Loucy (cell line): ENCODE results near the gene ATOH7.

Experiments used
- H2AFZ ChIP-seq: fragments of 200-600 bp; sonication (generic); 2 replicates; pipeline ENCODE4 v1.6.0; 2016; ENCODE audit warnings: antibody characterized with exemption, mild to moderate bottlenecking, low read length, moderate library complexity
- H3F3A ChIP-seq: fragments of 200-600 bp; 2 replicates; pipeline ENCODE4 v1.6.0; 2016; ENCODE audit warnings: antibody characterized with exemption, low read depth, mild to moderate bottlenecking
- H3K27me3 ChIP-seq: fragments of 200-600 bp; sonication (generic); 2 replicates; pipeline ENCODE4 v1.6.1; 2014; ENCODE audit warnings: low read length, mild to moderate bottlenecking; ENCODE audit not compliant: insufficient read depth, poor library complexity, severe bottlenecking
- H3K36me3 ChIP-seq: fragments of 200-600 bp; sonication (generic); 2 replicates; pipeline ENCODE4 v1.6.1; 2016; ENCODE audit warnings: low read length; ENCODE audit not compliant: insufficient read depth
- H3K4me1 ChIP-seq: fragments of 200-600 bp; sonication (generic); 2 replicates; pipeline ENCODE4 v1.5.1; 2014; ENCODE audit warnings: low read length, mild to moderate bottlenecking; ENCODE audit not compliant: insufficient read depth, poor library complexity, severe bottlenecking
- H3K4me2 ChIP-seq: fragments of 200-600 bp; sonication (generic); 2 replicates; pipeline ENCODE4 v1.6.0; 2014; ENCODE audit warnings: antibody characterized with exemption, low read length, low read depth, mild to moderate bottlenecking; ENCODE audit not compliant: poor library complexity, severe bottlenecking
- H3K4me3 ChIP-seq: fragments of 200-600 bp; sonication (generic); 2 replicates; pipeline ENCODE4 v1.5.1; 2014; ENCODE audit warnings: low read length, mild to moderate bottlenecking, mixed read lengths; ENCODE audit not compliant: poor library complexity, severe bottlenecking
- H3K79me2 ChIP-seq: fragments of 200-600 bp; sonication (generic); 2 replicates; pipeline ENCODE4 v1.6.1; 2014; ENCODE audit warnings: low read length; ENCODE audit not compliant: insufficient read depth
- H3K9ac ChIP-seq: fragments of 200-600 bp; sonication (generic); 2 replicates; pipeline ENCODE4 v1.6.0; 2014; ENCODE audit warnings: mild to moderate bottlenecking, low read depth, low read length, moderate library complexity; ENCODE audit not compliant: poor library complexity, severe bottlenecking
- H3K9me2 ChIP-seq: fragments of 200-600 bp; sonication (generic); replicated peaks from 2 replicates; pipeline ENCODE4 v1.6.1; 2016; ENCODE audit warnings: low read depth, low read length, mixed read lengths
- H3K9me3 ChIP-seq: fragments of 200-600 bp; sonication (generic); 2 replicates; pipeline ENCODE4 v1.6.1; 2014; ENCODE audit warnings: mild to moderate bottlenecking, antibody characterized with exemption, low read length, low read depth; ENCODE audit not compliant: insufficient read depth
- H4K20me1 ChIP-seq: fragments of 200-600 bp; sonication (generic); 2 replicates; pipeline ENCODE4 v1.6.0; 2014; ENCODE audit warnings: antibody characterized with exemption, low read length, mild to moderate bottlenecking; ENCODE audit not compliant: insufficient read depth, poor library complexity, severe bottlenecking
- CTCF ChIP-seq: fragments of 200-600 bp; sonication (generic); conservative IDR thresholded peaks from 2 replicates; pipeline ENCODE4 v1.5.1; 2014; ENCODE audit warnings: mild to moderate bottlenecking, antibody characterized with exemption, low read length
- EZH2phosphoT487 ChIP-seq: fragments of 200-600 bp; IDR thresholded peaks from 2 replicates; pipeline ENCODE4 v1.6.1; 2018; ENCODE audit warnings: antibody characterized with exemption, mild to moderate bottlenecking, moderate library complexity, borderline replicate concordance

ATOH7 gene

GRCh38 chr10:68239596-68240150, 7.8 kb upstream of the ATOH7 start:
- no peaks in the 10 kb centered on the region for H3K79me2 ChIP-seq
- H4K20me1 ChIP-seq = no peaks in the 10 kb centered on the region
- no peaks in the 10 kb centered on the region for H3F3A ChIP-seq
- no peak overlapping the region for H3K4me3 ChIP-seq
- H3K27me3 ChIP-seq = no peaks in the 10 kb centered on the region
- H3K9ac ChIP-seq = no peak overlapping the region
- H2AFZ ChIP-seq = 0 out of 2 replicates have a peak overlapping the region, but pooled peaks have one; percentile 58
- TF ChIP-seq CTCF = no peak
- TF ChIP-seq EZH2phosphoT487 = no peak
- H3K9me2 ChIP-seq = no peaks in the 10 kb centered on the region
- H3K4me2 ChIP-seq = no peak overlapping the region
- H3K9me3 ChIP-seq = no peaks in the 10 kb centered on the region
- H3K4me1 ChIP-seq = no peaks in the 10 kb centered on the region
- H3K36me3 ChIP-seq = no peaks in the 10 kb centered on the region

- Histone ChIP-seq H3K79me2 (no peaks in the 10 kb centered on the region), H3K4me1 (no peaks in the 10 kb centered on the region), H3K27me3 (no peaks in the 10 kb centered on the region), H3F3A (no peaks in the 10 kb centered on the region), H3K9me2 (no peaks in the 10 kb centered on the region), H3K4me3 (no peak overlapping the region), H3K4me2 (no peak overlapping the region), H2AFZ (no peak overlapping the region), H3K9me3 (no peaks in the 10 kb centered on the region), H3K9ac (no peak overlapping the region), H3K36me3 (no peaks in the 10 kb centered on the region), H4K20me1 (no peaks in the 10 kb centered on the region)
- TF ChIP-seq EZH2phosphoT487 = no peak
- no peak for TF ChIP-seq CTCF
Observed at GRCh38 chr10:68239069-68239468, 7.2 kb upstream of the ATOH7 start.

GRCh38 chr10:68238371-68238770, 6.5 kb upstream of the ATOH7 start:
- no peaks in the 10 kb centered on the region for H4K20me1 ChIP-seq
- H3K9ac ChIP-seq = no peak overlapping the region
- H3K9me3 ChIP-seq = no peaks in the 10 kb centered on the region
- H3K4me3 ChIP-seq = no peak overlapping the region
- no peaks in the 10 kb centered on the region for H3K79me2 ChIP-seq
- no peaks in the 10 kb centered on the region for H3K27me3 ChIP-seq
- no peak overlapping the region for H2AFZ ChIP-seq
- H3K4me2 ChIP-seq = no peak overlapping the region
- TF ChIP-seq EZH2phosphoT487 (no peak), CTCF (no peak)
- no peaks in the 10 kb centered on the region for H3K9me2 ChIP-seq
- no peaks in the 10 kb centered on the region for H3K36me3 ChIP-seq
- H3F3A ChIP-seq = no peaks in the 10 kb centered on the region
- no peaks in the 10 kb centered on the region for H3K4me1 ChIP-seq
